NOMO-1 treated with dmso at 0.1 percent for 144 hours (cell line): ENCODE results near the gene TESK2.
"Not testable (repeated sequence)": the region's sequence is repeated elsewhere in the genome, so short reads cannot be mapped to it uniquely, and the experiment has no call there.

ENCODE experiments used
- DNase-seq: peaks from one replicate; lab custom pipeline; 2025; ENCODE audit not compliant: unreplicated experiment; lab: John Stamatoyannopoulos, UW

The TESK2 gene

GRCh38 chr1:45477646-45478045 lies 13.3 kb downstream of the TESK2 start:
- no peak for DNase-seq

- not testable (repeated sequence) for DNase-seq
Measured at GRCh38 chr1:45474194-45474593, 16.8 kb downstream of the TESK2 start.

GRCh38 chr1:45473302-45473701 lies 17.7 kb downstream of the TESK2 start:
- no peak for DNase-seq

GRCh38 chr1:45470306-45470798 lies 20.6 kb downstream of the TESK2 start:
- DNase-seq: no peak

- DNase-seq: not testable (repeated sequence)
Measured at GRCh38 chr1:45467353-45467752, 23.6 kb downstream of the TESK2 start.

DNA sequence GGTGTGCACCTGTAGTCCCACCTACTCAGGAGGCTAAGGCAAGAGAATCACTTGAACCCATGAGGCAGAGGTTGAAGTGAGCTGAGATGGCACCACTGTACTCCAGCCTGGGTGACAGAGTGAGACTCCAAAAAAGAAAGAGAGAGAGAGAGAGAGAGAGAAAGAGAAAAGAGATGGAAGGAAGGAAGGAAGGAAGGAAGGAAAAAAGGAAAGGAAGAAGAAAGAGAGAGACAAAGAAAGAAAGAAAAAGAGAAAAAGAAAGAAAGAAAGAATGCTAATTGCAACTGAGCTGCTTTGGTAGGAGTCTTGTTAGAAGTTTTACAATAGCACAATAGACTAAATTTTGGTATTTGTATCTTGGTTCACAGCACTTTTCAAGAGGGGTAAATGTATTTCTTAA lies 25.7 kb downstream of the TESK2 start:
- no peak for DNase-seq

GRCh38 chr1:45458894-45459293 lies 32.1 kb downstream of the TESK2 start:
- no peak for DNase-seq

DNA sequence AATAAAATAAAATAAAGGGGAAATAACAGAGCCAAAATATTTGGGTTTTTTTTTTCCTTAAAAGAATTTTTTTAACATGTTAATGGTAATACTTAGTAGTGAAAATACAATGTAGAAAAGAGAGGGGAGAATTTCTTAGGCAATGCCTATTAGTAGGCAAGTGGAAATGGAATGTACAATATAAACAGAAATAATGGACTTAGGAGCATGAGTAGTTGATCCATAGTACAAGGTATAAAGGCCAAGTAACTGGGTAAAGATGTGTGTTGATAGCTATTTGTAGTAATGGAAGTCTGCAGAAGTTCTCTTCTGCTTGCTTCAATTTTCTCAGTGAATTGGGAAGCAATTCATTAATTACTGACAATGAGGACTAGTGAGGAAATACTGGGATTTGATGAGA lies 34.4 kb downstream of the TESK2 start:
- no peak for DNase-seq

DNA sequence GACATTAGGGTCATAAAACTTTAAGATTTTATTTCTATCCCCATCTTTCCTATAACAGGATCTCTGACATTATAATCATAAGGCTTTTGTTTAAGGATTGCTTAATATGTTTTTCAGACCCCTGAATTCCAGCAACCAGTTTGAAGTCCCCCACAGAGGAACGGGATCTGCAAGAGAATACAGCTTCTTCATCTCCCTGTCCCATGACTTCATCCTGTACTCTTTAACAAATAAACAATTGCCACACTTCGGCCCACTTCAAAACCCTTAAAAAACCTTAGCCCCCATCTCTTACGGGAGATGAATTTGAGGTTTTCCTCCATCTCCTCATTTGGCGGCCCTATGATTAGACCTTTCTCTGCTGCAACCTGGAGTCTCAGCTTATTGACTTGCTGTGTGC lies 35.8 kb downstream of the TESK2 start:
- DNase-seq: no peak

DNA sequence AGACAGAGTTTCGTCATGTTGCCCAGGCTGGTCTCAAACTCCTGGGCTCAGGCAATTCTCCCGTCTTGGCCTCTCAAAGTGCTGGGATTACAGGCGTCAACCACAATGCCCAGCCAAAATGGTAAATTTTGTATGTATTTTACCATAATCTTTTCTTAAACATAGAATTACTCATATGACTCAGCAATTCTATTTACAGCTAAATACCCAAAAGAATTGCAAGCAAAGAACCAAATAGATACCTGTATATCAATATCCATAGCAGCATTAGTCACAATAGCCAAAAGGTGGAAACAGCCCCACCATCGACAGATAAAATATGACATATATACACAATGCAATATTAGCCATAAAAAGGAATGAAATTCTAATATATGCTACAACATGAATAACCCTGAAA lies 36.5 kb downstream of the TESK2 start:
- no peak for DNase-seq

- no peak for DNase-seq
Measured at GRCh38 chr1:45452503-45452902, 38.5 kb downstream of the TESK2 start.

DNA sequence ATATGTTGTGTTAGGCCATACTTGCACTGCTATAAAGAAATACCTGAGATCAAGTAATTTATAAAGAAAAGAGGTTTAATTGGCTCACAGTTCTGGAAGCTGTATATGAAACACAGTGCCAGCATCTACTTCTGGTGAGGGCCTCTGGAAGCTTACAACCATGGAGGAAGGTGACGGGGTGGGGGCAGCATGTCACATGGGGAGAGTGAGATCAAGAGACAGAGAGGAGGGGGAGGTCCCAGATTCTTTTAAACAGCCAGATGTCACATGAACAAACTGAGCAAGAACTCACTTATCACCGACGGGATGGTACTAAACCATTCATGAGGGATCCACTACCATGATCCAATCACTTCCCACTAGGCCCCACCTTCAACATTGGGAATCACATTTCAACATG lies 42.6 kb downstream of the TESK2 start:
- no peak for DNase-seq

DNA sequence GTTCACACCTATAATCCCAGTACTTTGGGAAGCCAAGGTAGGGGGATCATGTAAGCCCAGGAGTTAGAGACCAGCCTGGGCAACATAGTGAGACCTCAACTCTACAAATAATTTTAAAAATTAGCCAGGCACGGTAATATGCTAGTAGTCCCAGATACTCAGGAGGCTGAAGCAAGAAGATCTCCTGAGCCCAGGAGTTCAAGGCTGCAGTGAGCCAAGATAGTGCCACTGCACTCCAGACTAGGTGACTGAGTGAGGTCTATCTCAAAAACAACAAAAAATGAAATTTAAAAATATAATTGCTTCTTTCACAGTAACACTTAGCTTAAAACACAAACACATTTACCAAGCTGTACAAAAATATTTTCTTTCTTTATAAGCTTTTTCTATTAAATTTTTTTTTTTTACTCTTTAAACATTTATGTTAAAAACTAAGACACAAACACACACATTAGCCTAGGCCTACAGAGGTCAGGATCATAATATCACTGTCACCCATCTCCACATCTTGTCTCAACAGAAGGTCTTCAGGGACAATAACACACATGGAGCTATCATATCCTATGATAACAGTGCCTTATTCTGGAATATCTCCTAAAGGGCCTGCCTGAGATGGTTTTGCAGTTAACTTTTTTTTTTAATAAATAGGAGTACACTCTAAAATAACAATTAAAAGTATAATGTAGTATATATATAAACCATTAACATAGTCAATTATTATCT lies 43.9 kb downstream of the TESK2 start:
- no peak for DNase-seq

- no peak for DNase-seq
Measured at GRCh38 chr1:45446530-45446929, 44.4 kb downstream of the TESK2 start.

- no peak for DNase-seq
Measured at GRCh38 chr1:45444609-45445131, 46.3 kb downstream of the TESK2 start.

GRCh38 chr1:45443580-45444446 lies 47.1 kb downstream of the TESK2 start:
- DNase-seq: no peak

DNA sequence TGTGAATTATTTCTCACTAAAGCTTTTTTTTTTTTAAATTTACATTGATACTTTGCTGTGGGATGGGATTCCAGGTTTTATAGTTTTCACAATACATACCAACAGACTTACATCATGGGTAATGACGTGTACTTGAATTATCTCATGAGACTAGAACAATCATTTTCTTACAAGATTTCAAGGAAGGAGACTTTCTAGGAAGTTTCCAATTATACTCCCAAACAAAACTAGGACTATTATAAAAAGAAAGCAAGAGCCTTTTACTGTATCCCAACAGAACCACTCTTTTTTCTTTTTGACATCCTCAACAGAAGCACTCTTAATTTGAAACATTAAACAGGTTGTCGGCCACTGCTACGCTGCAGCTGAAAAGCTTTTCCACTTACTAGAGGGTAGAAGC lies 48.7 kb downstream of the TESK2 start:
- DNase-seq: no peak

DNA sequence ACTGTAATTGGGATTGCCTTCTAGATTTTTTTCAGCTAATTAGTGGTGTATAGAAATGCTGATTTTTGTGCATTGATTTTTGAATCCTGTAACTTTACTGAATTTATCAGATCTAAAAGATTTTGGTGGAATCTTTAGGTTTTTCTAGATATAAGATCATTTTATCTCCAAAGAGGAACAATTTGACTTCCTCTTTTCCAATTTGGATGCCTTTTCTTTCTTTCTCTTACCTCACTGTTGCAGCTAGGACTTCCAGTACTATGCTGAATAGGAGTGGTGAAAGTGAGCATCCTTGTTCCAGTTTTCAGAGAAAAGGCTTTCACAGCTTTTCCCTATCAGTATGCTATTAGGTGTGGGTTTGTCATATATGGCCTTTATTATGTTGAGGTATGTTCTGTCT lies 53.6 kb downstream of the TESK2 start:
- no peak for DNase-seq

GRCh38 chr1:45430490-45430889 lies 60.5 kb downstream of the TESK2 start:
- no peak for DNase-seq

GRCh38 chr1:45429561-45430159 lies 61.3 kb downstream of the TESK2 start:
- no peak for DNase-seq

DNA sequence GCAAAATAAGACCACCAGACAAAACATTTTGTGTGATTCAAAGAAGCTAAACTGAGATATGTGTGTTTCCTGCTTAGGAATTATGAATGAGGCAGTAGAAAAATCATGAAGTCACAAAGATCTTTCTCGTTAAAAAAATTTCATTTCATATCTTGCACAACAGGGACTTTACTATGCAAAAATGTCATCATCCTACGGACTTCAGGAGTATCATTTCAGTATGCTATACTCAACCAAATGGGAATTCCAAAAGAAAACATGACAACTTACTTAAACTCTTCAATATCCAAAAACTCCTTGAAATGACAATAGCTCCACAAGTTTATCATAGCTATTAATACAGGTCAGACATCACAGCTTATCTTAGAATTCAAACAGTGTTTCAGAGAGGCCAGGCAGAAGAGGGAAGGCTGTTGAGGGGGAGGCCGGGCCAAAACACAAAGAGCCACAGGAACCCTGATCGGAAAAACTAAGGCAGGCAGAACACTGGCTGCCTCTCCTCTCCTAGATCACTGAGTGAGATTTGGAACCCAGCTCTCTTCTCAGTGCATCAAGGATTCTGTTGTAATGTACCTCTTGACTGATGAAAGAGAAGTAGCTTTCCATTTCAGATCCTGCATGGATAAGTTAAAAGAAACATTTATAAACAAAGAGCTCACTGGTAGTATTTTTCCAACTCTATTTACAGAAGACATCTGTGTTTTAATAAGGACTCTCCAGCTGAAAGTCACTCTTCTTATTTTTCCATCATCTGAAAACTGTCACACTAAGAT lies 66.9 kb downstream of the TESK2 start:
- DNase-seq: no peak
